ENCODE measurements around the gene CELSR3. TPM values are rescaled to one million over a fixed set of nuclear protein-coding genes. Genes with fewer than 3 reads are reported as not detected.

CELSR3 gene
- total RNA-seq, 1 experiment from 2014 or later = 24.9 TPM

- no peak overlapping the region for H3K27ac Mint-ChIP-seq (ENCODE audit: unreplicated experiment)
- H3K27me3 Mint-ChIP-seq (ENCODE audit: unreplicated experiment) = no peaks in the 10 kb centered on the region
- CTCF ChIA-PET = no interaction called here
- H3K36me3 Mint-ChIP-seq (ENCODE audit: insufficient read depth, unreplicated experiment) = peaks cover 15% of the 10 kb centered on the region
- DNase-seq = no peak
- no peaks in the 10 kb centered on the region for H3K9me3 Mint-ChIP-seq (ENCODE audit: low read depth, unreplicated experiment)
- H3K4me3 Mint-ChIP-seq (ENCODE audit: low read depth, unreplicated experiment) = no peak overlapping the region
- no TSS peak for BruUV-seq (replicated peaks)
- no peaks in the 10 kb centered on the region for H3K4me1 Mint-ChIP-seq (ENCODE audit: low read depth, unreplicated experiment)
- intact Hi-C loops (cut with micrococcal nuclease; ENCODE audit: unreplicated experiment) = no loop called here
- TF ChIP-seq CTCF (IDR thresholded peaks at IDR 0.05; ENCODE audit: unreplicated experiment) = no peak
Observed at GRCh38 chr3:48625600-48625999, 37.1 kb downstream of the CELSR3 start.

GRCh38 chr3:48624767-48625166, 37.9 kb downstream of the CELSR3 start:
- no peak for DNase-seq
- Mint-ChIP-seq H3K36me3 (ENCODE audit: insufficient read depth, unreplicated experiment) (peaks cover 15% of the 10 kb centered on the region), H3K9me3 (ENCODE audit: low read depth, unreplicated experiment) (no peaks in the 10 kb centered on the region), H3K27me3 (ENCODE audit: unreplicated experiment) (no peaks in the 10 kb centered on the region), H3K27ac (ENCODE audit: unreplicated experiment) (no peak overlapping the region), H3K4me3 (ENCODE audit: low read depth, unreplicated experiment) (no peak overlapping the region), H3K4me1 (ENCODE audit: low read depth, unreplicated experiment) (no peaks in the 10 kb centered on the region)
- intact Hi-C loops (cut with micrococcal nuclease; ENCODE audit: unreplicated experiment) = no loop called here
- BruUV-seq (replicated peaks) = no TSS peak
- CTCF ChIA-PET = interaction anchor here (1.3 kb wide), 1 partner anchor 11 kb away, joined by 3 read pairs; the partner anchor contains the start of gene SLC26A6
- TF ChIP-seq CTCF (IDR thresholded peaks at IDR 0.05; ENCODE audit: unreplicated experiment) = no peak

- CTCF ChIA-PET = interaction anchor here (0.6 to 1.3 kb wide), 3 partner anchors 11 to 287 kb away, joined by 3 read pairs; partner anchors contain the start of gene SLC26A6
- peaks cover 15% of the 10 kb centered on the region for H3K36me3 Mint-ChIP-seq (ENCODE audit: insufficient read depth, unreplicated experiment)
- no peak for DNase-seq
Observed at GRCh38 chr3:48623851-48624547, 38.7 kb downstream of the CELSR3 start.

GRCh38 chr3:48621461-48621869, 41.2 kb downstream of the CELSR3 start, which contains the start of gene TMEM89:
TMEM89 (minus strand) TSS chr3:48621769; CDS start chr3:48621756, 13 bp downstream.
- Mint-ChIP-seq H3K4me3 (ENCODE audit: low read depth, unreplicated experiment) (no peak within 1 kb of the TSS), H3K4me1 (ENCODE audit: low read depth, unreplicated experiment) (no peaks in the 10 kb centered on the region), H3K9me3 (ENCODE audit: low read depth, unreplicated experiment) (no peaks in the 10 kb centered on the region), H3K27ac (ENCODE audit: unreplicated experiment) (no peak within 1 kb of the TSS), H3K36me3 (ENCODE audit: insufficient read depth, unreplicated experiment) (peaks cover 4% of the 10 kb centered on the region), H3K27me3 (ENCODE audit: unreplicated experiment) (no peaks in the 10 kb centered on the region)
- CTCF ChIA-PET = interaction anchor here (0.6 kb wide), 1 partner anchor 479 kb away, joined by 3 read pairs; no protein-coding TSS in a partner anchor
- TF ChIP-seq CTCF (IDR thresholded peaks at IDR 0.05; ENCODE audit: unreplicated experiment) = no peak
- DNase-seq = no peak
- no TSS peak for BruUV-seq (replicated peaks)
- intact Hi-C loops (cut with micrococcal nuclease; ENCODE audit: unreplicated experiment) = no loop called here

More at GRCh38 chr3:48623851-48624547, 38.7 kb downstream of the CELSR3 start:
- Mint-ChIP-seq H3K27ac (ENCODE audit: unreplicated experiment) (no peak overlapping the region), H3K4me3 (ENCODE audit: low read depth, unreplicated experiment) (no peak overlapping the region), H3K27me3 (ENCODE audit: unreplicated experiment) (no peaks in the 10 kb centered on the region), H3K9me3 (ENCODE audit: low read depth, unreplicated experiment) (no peaks in the 10 kb centered on the region), H3K4me1 (ENCODE audit: low read depth, unreplicated experiment) (no peaks in the 10 kb centered on the region)
- intact Hi-C loops (cut with micrococcal nuclease; ENCODE audit: unreplicated experiment) = no loop called here
- no peak for TF ChIP-seq CTCF (IDR thresholded peaks at IDR 0.05; ENCODE audit: unreplicated experiment)
- BruUV-seq (replicated peaks) = no TSS peak

All from Calu3 (cell line).